Neutrophil (primary cell): ENCODE results near the gene SRBD1.

Experiments
- H3K27ac ChIP-seq: fragments of 200-600 bp; sonication (generic); 2 replicates; pipeline ENCODE4 v1.5.1; 2016; ENCODE audit warnings: mild to moderate bottlenecking, moderate library complexity
- H3K27me3 ChIP-seq: fragments of 200-600 bp; sonication (generic); 2 replicates; pipeline ENCODE4 v1.6.0; 2016; ENCODE audit warnings: mild to moderate bottlenecking
- H3K36me3 ChIP-seq: fragments of 200-600 bp; sonication (generic); 2 replicates; pipeline ENCODE4 v1.5.1; 2017
- H3K4me1 ChIP-seq, 2 experiments: fragments of 200-600 bp in 1 of 2; sonication (generic) in 1 of 2; 1 replicate in 1 of 2; 2 replicates in 1 of 2; pipeline versions ENCODE4 v1.5.1 to v1.6.1; 2013 to 2016; ENCODE audit warnings: low read depth in 1 of 2, low read length in 1 of 2, mild to moderate bottlenecking in 1 of 2, moderate library complexity in 1 of 2; ENCODE audit not compliant: control insufficient read depth in 1 of 2, insufficient read depth in 1 of 2
- H3K4me3 ChIP-seq, 2 experiments: fragments of 200-600 bp in 1 of 2; sonication (generic) in 1 of 2; 1 replicate in 1 of 2; 2 replicates in 1 of 2; pipeline ENCODE4 v1.5.1; 2013 to 2016; ENCODE audit warnings: low read depth in 1 of 2, low read length in 1 of 2, mild to moderate bottlenecking in 1 of 2, moderate library complexity in 1 of 2
- H3K9me3 ChIP-seq: fragments of 200-600 bp; sonication (generic); 2 replicates; pipeline ENCODE4 v1.5.1; 2016
- CTCF ChIP-seq: fragments of 200-600 bp; sonication (generic); IDR thresholded peaks from 2 replicates; pipeline ENCODE4 v1.5.1; 2016; ENCODE audit warnings: antibody characterized with exemption

The SRBD1 gene

GRCh38 chr2:45524016-45524415 is 87.1 kb downstream of the SRBD1 start:
- Histone ChIP-seq H3K9me3 (no peaks in the 10 kb centered on the region), H3K4me3 (no peak overlapping the region), H3K27me3 (no peaks in the 10 kb centered on the region), H3K27ac (no peak overlapping the region), H3K4me1 (no peaks in the 10 kb centered on the region), H3K36me3 (no peaks in the 10 kb centered on the region)
- TF ChIP-seq CTCF: no peak

GRCh38 chr2:45518546-45518945 is 92.5 kb downstream of the SRBD1 start:
- Histone ChIP-seq H3K27ac (no peak overlapping the region), H3K36me3 (no peaks in the 10 kb centered on the region), H3K4me3 (no peak overlapping the region), H3K4me1 (no peaks in the 10 kb centered on the region), H3K27me3 (no peaks in the 10 kb centered on the region), H3K9me3 (no peaks in the 10 kb centered on the region)
- TF ChIP-seq CTCF: no peak

DNA sequence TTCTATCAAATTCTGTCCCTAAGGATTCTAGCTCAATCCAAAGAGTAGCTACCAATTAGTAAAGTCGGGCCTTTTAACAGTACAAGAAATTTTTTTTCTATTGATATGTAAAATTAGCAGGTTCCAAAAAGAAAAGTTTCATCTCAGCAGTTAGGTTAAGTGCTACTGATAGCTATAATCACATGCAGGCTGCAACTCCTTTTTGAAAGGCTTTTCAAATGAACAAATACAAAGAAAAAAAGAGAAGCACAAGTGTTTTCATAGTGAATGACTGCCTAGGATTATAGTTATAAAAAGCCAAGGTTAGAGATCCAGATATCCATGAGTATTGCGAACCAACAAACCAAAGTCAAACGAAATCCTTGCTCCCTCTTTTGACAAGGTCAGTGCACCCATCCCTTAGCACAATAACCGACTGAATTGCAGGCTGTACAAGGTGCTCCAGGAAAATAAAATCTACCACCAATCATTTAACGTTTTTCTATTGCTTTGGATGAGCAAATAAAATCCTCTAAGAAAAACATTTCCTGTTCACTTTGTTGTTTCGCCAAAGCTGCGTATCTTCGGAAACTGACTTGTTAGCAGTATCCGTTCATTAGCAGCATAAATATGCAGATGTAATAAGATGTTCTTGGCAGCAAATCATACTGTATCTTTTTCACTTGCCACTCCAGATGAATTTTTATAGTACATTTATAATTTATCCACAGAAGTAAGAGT is 100.2 kb downstream of the SRBD1 start:
- Histone ChIP-seq H3K4me3 (no peak overlapping the region), H3K4me1 (no peaks in the 10 kb centered on the region), H3K36me3 (peaks cover 4% of the 10 kb centered on the region), H3K9me3 (no peaks in the 10 kb centered on the region), H3K27ac (no peak overlapping the region), H3K27me3 (no peaks in the 10 kb centered on the region)
- no peak for TF ChIP-seq CTCF

- H3K9me3 ChIP-seq: no peaks in the 10 kb centered on the region
- H3K36me3 ChIP-seq: peaks cover 4% of the 10 kb centered on the region
- TF ChIP-seq CTCF: no peak
- H3K4me3 ChIP-seq: no peak overlapping the region
- no peaks in the 10 kb centered on the region for H3K4me1 ChIP-seq
- H3K27ac ChIP-seq: no peak overlapping the region
- H3K27me3 ChIP-seq: no peaks in the 10 kb centered on the region
Observed at GRCh38 chr2:45506756-45507155, 104.3 kb downstream of the SRBD1 start.

- Histone ChIP-seq H3K4me3 (no peak overlapping the region), H3K9me3 (no peaks in the 10 kb centered on the region), H3K27me3 (no peaks in the 10 kb centered on the region), H3K36me3 (no peaks in the 10 kb centered on the region), H3K27ac (no peak overlapping the region), H3K4me1 (no peaks in the 10 kb centered on the region)
- no peak for TF ChIP-seq CTCF
Observed at GRCh38 chr2:45505138-45505537, 105.9 kb downstream of the SRBD1 start.
